Stromal cell of bone marrow (primary cell): ENCODE measurements around the gene LSM2.
A peak's percentile ranks its signal among the peaks of the same experiment; 100 is the strongest.
"Not testable (repeated sequence)": the region's sequence is repeated elsewhere in the genome, so short reads cannot be mapped to it uniquely, and the experiment has no call there.

Experiments
- DNase-seq: peaks from one replicate; pipeline ENCODE4 v3.0.0-alpha.2; 2012; ENCODE audit warnings: low read depth

LSM2 gene

DNA sequence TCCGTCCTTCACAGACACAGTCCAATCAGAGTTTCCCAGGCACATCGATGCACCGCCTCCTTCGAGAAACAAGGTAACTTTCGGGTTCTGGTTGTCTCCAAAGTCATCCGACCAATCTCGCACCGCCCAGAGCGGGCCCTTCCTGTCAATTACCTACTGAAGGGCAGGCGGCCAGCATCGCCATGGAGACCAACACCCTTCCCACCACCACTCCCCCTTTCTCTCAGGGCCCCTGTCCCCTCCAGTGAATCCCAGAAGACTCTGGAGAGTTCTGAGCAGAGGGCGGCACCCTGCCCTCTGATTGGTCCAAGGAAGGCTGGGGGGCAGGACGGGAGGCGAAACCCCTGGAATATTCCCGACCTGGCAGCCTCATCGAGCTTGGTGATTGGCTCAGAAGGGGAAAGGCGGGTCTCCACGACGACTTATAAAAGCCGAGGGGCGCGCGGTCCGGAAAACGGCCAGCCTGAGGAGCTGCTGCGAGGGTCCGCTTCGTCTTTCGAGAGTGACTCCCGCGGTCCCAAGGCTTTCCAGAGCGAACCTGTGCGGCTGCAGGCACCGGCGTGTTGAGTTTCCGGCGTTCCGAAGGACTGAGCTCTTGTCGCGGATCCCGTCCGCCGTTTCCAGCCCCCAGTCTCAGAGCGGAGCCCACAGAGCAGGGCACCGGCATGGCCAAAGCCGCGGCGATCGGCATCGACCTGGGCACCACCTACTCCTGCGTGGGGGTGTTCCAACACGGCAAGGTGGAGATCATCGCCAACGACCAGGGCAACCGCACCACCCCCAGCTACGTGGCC, 20.7 kb upstream of the LSM2 start, which contains the start of gene HSPA1B:
Gene HSPA1B (plus strand): TSS at position 453 of the 794 bp plus-strand sequence. CDS start 213 bp downstream, at position 666.
- DNase-seq, result peak; percentile 99

DNA sequence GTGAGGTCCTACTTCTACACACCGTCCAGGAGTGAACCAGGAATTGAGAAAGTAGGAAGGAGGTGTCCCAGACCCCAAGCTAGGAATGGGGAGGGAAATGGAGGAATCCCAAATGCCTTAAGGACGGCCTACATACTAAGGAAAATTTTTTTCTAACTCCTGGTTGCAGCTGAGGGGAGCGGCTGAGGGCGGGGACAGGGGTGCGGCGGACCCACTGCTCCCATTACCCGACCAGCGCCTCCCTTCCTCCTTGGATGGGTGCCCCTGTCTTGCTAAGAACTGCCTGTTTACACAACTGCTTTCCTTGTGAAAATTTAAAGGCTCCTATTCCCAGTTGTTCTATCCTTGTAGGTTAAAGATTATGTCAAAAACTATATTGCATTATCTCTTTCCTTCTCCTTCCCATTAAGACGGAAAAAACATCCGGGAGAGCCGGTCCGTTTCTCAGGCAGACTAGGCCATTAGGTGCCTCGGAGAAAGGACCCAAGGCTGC, 20.1 kb upstream of the LSM2 start:
- DNase-seq, result peak; percentile 85

DNA sequence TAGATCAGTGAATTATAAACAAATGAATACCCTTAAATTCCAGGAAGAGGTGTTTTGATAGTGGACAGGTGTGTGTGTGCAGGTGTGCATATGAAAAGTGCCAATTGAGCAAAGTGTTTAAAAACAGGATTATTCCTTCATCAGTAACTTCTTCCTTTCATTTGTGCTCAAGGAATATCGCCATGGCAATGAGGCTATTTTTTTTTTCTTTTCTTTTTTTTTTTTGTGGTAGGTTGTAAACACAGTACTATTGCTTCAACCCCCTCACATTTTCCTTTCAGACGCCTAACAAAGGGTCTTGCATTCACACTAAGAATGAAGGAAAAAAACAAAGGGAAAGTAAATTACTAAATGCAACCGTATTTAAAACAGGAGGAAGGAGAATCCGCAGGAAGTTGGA, 18.8 kb upstream of the LSM2 start:
- no peak for DNase-seq

DNA sequence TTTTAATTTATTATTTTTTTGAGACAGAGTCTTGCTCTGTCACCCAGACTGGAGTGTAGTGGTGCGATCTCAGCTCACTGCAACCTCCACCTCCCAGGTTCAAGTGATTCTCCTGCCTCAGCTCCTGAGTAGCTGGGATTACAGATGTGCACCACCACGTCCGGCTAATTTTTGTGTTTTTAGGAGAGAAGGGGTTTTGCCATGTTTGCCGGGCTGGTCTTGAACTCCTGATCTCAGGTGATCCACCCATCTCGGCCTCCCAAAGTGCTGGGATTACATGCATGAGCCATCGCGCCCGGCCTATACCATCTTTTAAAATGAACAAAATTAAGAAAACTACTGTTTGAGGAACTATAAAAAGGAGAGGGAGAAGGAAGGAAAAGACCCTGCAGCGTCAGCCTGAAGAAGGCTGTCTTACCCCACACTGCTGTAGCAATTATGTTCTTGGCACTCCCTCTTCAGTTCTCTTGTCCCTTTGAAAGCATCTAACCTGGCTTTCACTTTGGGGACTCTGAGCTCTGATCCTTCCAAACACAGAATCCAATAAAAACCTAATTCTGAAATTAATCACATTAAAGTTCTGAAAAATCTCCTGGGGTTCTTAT, 16.9 kb upstream of the LSM2 start:
- not testable (repeated sequence) for DNase-seq

DNA sequence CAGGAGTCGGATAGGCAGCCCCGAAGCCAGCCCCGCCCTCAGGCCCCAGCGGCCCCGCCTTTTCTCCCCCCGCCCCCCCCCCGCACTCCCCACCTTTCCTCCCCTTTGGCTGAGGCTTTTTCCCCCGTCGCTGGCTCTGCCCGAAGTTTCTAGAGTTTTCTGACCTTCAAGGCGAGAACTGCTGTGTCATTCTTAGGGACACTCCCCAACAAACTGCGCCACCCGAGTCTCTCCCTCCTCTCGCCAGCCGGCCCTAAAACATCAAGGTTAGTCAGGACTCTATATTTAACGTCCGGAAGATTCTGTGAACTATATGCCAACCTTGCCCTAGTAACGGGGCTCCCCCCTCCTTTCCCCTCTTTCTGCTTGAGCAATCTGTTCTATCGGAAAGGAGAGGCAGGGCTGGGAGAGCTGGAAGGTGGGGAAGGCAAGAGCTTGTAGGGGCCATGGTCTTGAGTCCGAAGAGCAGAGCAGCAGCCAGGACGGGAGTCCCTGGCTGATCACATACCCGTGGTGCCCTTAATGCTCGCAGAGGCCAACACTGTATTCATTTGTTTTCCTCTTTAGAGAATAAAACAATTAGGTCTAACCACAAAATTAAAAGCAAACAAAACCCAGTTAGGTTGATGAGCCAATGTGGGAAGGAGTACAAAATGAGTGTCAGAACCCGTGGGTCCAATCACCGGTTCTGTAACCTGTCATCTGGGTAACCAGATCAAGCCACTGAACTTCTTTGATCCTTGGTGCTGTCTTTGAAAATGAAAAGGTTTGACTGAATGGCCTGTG, 15.5 kb upstream of the LSM2 start:
- DNase-seq, result peak; percentile 86

DNA sequence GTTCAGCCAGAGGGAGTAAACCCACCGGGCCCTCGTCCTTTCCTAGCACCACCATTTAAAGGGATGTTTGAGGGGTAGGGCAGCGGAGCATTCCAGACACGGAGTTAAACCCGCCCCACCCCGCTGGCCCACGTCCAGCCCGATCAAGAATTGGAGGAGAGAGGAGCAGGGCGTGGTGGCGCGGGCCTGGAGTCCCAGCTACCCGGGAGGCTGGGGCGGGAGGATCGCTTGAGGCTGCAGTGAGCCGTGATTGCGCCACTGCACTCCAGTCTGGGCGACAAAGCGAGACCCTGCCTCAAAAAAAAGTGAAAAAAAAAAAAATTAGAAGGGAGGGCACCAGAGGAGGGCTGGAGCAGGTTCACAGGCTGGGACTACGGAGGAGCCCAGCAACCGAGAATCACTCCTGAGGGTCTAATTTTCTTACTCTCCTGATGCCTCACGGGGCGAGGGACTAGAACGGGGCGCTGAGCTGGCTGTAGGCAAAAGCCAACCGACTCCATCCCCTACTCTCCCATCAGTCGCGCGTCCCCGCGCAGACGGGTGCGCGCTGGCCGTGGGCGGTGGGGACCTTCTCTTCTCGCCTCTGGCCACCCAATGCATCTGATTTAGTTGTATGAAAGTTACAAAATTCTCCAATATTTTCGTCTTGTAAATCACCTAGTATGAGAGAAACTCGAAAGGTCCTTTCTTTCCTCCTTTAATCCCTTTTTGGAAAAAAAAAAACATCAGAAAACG, 14.7 kb upstream of the LSM2 start:
- no peak for DNase-seq

DNA sequence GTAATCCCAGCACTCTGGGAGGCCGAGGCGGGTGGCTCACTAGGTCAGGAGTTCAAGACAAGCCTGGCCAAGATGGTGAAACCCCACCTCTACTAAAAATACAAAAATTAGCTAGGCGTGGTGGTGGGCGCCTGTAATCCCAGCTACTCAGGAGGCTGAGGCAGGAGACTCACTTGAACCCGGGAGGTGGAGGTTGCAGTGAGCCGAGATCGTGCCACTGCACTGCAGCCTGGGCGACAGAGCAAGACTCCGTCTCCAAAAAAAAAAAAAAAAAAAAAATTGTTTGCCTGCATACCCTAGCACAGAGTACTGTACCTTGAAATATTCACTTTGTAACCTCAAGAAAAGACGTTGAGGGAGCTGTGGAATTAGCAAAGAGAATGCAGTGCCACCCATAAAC, 13.6 kb upstream of the LSM2 start:
- not testable (repeated sequence) for DNase-seq

DNA sequence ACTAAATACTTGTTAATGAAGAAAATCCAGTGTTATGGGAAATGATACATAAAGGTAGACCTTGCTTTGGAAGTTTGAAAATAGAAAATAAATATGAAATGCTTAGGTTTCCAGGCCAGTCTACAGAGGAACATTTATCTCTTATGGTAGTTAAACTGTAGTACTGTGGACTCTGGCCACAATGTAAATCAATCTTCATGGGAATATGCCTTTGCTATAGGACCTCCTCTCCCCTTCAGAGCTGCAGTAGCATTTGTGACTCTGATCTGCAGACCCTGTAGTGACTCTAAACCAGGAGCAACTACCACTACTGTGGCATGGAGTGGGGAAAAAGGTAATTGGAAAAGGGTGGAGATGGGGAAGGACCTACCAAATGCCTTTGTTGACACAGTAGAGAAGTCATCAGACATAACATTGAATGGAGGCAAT, 13.1 kb upstream of the LSM2 start:
- DNase-seq, result no peak

DNA sequence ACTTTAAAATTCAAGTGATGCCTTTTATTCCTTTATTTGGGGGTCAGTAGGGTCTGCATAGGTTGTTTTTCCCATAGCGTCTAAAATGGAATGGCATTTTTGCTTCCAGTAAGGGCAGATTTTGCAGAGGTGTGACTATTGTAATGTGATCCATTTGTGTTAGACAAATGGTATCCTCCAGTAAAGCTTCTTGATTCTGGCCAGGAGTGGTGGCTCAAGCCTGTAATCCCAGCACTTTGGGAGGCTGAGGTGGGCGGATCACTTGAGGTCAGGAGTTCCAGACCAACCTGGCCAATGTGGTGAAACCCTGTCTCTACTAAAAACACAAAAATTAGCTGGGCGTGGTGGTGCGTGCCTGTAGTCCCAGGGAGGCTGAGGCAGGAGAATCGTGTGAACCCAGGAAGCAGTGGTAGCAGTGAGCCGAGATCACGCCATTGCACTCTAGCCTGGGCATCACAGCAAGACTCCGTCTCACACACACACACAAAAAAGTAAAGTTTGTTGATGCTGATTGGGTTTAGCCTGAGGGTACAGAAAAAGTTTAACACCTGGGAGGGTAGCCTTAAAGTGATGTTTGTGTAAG, 11.3 kb upstream of the LSM2 start:
- not testable (repeated sequence) for DNase-seq

DNA sequence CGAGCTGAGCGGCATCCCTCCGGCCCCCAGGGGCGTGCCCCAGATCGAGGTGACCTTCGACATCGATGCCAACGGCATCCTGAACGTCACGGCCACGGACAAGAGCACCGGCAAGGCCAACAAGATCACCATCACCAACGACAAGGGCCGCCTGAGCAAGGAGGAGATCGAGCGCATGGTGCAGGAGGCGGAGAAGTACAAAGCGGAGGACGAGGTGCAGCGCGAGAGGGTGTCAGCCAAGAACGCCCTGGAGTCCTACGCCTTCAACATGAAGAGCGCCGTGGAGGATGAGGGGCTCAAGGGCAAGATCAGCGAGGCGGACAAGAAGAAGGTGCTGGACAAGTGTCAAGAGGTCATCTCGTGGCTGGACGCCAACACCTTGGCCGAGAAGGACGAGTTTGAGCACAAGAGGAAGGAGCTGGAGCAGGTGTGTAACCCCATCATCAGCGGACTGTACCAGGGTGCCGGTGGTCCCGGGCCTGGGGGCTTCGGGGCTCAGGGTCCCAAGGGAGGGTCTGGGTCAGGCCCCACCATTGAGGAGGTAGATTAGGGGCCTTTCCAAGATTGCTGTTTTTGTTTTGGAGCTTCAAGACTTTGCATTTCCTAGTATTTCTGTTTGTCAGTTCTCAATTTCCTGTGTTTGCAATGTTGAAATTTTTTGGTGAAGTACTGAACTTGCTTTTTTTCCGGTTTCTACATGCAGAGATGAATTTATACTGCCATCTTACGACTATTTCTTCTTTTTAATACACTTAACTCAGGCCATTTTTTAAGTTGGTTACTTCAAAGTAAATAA, 10.6 kb upstream of the LSM2 start:
- DNase-seq, result not testable (repeated sequence)

DNA sequence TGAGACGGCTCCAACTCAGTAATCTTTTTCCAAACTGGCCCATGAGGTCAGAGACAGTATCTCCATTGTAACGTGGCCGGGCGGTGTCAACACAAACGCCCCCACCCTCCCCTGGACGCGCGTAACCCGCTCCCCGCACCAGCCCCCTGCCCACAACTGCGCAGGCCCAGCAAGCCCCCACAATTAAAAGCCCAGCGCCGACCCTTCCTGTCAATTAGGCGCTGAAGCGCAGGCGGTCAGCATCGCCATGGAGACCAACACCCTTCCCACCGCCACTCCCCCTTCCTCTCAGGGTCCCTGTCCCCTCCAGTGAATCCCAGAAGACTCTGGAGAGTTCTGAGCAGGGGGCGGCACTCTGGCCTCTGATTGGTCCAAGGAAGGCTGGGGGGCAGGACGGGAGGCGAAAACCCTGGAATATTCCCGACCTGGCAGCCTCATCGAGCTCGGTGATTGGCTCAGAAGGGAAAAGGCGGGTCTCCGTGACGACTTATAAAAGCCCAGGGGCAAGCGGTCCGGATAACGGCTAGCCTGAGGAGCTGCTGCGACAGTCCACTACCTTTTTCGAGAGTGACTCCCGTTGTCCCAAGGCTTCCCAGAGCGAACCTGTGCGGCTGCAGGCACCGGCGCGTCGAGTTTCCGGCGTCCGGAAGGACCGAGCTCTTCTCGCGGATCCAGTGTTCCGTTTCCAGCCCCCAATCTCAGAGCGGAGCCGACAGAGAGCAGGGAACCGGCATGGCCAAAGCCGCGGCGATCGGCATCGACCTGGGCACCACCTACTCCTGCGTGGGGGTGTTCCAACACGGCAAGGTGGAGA, 8.5 kb upstream of the LSM2 start, which contains the start of the genes HSPA1A and HSPA1L:
Gene HSPA1A (plus strand): TSS at position 519 of the 814 bp plus-strand sequence. CDS start 214 bp downstream, at position 733.
Gene HSPA1L (minus strand): TSS at position 259 of the 814 bp plus-strand sequence. CDS start 3,311 bp downstream, outside the sequence.
- DNase-seq, result peak; percentile 95

DNA sequence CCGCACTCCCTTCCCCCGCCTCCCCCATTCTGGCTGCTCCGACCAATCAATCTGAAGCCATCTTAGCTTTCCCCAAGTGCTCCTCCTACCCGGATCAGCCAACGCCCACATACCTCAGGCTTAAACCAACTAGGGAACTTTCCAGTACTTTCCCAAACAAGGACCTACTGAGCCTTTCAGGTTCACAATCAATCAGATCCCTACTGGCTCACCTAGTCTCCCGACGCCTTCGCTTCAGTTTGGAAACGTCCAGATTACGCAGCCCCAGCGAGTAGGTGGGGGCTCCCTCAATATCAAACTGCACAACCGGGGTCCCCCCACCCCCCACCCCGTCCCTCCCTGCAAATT, 7.9 kb upstream of the LSM2 start:
- peak; percentile 98 for DNase-seq

DNA sequence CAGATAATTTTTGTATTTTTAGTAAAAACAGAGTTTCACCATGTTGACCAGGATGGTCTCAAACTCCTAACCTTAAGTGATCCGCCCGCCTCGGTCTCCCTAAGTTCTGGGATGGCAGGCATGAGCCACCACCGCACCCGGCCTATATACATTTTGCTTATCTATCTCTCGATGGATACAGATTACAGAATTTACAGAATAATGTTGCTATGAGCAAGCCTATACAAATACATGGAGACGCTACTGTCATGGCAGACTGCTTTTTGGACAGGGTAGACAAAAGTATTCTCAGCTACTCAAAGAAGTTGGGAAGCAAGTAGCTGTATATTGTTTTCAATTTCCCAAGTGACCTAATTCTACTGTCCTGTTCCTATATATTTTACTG, 6.7 kb upstream of the LSM2 start:
- DNase-seq, result no peak

DNA sequence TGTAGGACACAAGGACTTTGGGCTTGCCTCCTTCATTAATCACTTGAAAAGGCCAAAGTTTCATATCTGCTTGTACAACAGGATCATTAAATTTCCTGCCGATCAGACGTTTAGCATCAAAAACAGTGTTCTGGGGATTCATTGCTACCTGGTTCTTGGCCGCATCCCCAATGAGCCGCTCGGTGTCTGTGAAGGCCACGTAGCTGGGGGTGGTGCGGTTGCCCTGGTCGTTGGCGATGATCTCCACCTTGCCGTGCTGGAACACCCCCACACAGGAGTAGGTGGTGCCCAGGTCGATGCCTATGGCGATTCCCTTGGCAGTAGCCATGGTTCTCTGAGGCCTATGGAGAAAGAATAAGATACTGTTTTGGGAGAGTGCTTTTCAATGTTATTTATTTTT, 4.9 kb upstream of the LSM2 start:
- DNase-seq, result no peak

DNA sequence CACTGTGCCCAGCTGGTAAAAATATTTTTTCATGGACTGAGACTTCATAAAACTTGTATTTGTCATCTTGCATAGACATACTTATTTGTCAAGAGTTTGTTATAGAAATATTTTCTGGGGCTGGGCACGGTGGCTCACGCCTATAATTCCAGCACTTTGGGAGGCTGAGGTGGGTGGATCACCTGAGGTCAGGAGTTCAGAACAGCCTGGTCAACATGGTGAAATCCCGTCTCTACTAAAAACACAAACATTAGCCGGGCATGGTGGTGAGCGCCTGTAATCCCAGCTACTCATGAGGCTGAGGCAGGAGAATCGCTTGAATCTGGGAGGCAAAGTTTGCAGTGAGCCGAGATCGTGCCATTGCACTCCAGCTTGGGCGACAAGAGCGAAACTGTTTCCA, 1.8 kb upstream of the LSM2 start:
- DNase-seq, result not testable (repeated sequence)

DNA sequence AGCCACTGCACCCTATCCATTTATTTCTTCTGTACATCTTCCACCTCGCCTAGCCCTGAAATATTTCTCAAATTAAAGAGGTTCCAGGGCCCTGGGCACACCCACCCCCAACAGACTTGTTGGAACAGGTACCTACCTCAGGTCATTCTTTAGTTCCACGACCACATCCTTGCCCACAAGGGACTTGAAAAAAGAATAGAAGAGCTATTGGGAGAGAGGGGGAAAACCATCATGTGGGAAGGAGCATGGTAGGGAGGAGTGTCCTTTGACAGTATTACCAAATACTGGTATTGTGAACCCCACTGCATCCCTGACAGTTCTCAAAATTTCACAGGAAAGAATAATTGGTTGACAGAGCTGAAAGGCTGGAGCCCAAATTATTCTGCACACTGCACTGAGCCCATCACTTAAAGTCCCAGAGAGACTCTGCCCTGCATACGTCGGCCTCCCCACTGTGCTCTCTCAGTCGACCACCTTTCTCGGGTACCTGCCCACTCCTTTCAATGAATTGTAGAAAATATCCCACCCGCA, 762 bp downstream of the LSM2 start:
- no peak for DNase-seq

DNA sequence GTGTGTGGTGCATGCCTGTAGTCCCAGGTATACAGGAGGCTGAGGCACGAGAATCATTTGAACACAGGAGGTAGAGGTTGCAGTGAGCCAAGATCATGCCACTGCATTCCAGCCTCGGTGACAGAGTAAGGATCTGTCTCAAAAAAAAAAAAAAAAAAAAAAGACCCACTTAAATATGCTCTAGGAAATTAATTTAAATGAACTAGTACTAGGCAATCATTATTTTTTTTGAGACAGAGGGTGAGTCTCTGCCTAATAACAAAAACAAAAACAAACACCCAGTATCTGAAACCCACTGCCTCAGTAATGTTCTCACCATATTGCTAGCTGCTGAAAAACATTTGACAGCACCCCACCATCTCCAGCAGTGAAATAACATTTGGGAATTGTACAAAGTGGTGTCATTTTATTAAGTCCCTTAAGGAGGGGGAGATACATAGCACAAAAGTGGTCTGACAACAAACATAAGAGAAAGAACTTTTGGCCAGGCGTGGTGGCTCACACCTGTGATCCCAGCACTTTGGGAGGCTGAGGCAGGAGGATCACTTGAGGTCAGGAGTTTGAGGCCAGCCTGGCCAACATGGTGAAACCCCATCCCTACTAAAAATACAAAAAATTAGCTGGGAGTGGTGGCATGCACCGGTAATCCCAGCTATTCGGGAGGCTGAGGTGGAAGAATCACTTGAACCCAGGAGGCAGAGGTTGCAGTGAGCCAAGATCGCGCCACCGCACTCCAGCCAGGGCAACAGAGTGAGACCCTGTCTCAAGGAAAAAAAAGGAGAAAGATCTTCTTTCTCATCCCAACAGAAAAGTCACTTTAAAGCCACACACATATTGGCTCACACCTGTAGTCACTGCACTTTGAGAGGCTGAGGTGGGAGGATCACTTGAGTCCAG, 5.5 kb downstream of the LSM2 start:
- DNase-seq, result not testable (repeated sequence)

DNA sequence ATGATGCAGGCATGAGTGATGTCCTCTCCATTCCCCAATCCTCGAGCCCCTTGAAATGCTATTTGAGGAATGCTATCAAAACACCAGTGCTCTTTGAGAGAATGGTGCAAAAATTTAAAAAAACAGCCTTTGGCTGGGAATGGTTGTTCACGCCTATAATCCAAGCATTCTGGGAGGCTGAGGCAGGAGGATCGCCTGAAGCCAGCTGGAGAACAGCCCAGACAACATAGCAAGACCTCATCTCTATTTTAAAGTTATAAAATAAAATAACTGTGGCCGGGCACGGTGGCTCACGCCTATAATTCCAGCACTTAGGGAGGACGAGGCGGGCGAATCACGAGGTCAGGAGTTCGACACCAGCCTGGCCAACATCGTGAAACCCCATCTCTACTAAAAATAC, 7.0 kb downstream of the LSM2 start:
- DNase-seq, result no peak
